ENCODE data around the gene GPN2.

GPN2 gene

DNA sequence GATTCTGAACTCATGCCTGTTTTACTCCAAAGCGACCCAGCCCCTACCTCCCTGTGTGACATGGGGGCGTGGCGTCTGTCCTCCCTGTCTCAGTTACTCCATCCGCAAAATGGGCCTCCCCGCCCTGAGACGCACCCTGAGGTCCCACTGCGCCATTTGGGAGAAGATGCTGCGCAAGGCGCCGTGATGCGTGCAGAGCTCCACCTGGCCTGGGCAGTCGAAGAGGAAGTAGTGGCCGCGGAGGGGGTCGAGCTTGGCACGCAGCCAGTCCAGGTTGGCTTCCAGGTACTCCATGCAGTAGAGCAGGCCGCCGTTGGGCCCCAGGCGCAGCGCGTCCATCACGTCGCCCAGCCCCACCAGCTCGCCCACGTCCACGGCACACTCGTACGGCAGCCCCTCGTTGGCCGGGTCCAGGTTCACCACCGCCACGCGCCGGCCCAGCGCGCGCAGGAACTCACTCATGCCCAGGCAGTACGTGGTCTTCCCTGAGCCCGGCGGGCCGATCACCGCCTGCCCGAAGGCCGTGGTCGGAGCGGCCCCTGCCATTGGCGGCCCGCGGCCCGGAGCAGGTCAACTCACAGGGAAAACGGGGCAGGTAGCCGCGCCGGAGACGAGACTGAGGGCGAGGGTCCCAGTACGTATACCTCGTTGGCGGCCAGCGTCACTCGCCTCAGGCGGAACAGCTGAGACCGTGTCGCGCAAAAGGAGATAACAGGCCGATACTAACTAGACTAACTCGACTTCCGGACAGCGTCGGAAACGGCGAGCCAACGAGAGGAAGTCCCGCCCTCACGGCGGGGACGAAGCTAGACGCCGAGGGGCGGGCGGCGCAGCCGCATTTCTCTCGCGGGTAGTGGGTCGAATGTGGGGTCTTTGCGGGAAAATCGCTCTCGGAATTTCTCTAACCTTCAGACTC, at the start of gene GPN2:
Gene GPN2, minus strand, starts transcription at position 733 of the 916 bp plus-strand sequence. Its CDS starts 187 bp downstream, at position 546.
- H3K9me3 ChIP-seq (ENCODE audit: control insufficient read depth, insufficient read depth, low read length) = no peaks in the 10 kb centered on the region
- no CpG with 5 or more reads among the region's 89 CpGs for WGBS (ENCODE audit: insufficient coverage, insufficient read length)
- no peaks in the 10 kb centered on the region for H3K4me1 ChIP-seq (ENCODE audit: control insufficient read depth, insufficient read depth, low read length)
- peak; percentile 37 for DNase-seq (ENCODE audit: low read depth, low spot score)
- no peaks in the 10 kb centered on the region for H3K27me3 ChIP-seq (ENCODE audit: control insufficient read depth, insufficient read depth, low read length)
- H3K27ac ChIP-seq (ENCODE audit: low read length) = no peak within 1 kb of the TSS
- peaks cover 15% of the 10 kb centered on the region for H3K36me3 ChIP-seq (ENCODE audit: control insufficient read depth, insufficient read depth, low read length)
- H3K4me3 ChIP-seq (ENCODE audit: low read length) = peak within 1 kb of the TSS; percentile 68

DNA sequence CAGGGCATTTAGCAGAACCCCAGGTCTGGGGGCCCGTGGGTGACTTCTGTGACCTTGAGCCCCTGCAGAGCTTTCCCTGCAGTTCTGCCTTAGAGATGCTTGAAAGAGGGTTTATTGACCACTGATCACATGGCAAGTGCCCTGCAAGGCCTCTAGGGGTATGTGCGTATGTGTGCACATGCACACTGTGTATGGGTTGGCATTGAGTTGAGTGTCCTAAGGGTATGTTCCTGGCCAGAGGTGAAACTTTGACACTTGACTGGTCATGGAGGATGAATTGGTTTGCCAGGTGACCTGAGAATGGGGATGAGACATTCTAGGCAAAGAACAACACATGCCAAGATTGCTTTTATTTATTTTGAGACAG, 48.6 kb upstream of the GPN2 start:
- no peaks in the 10 kb centered on the region for H3K27me3 ChIP-seq (ENCODE audit: control insufficient read depth, insufficient read depth, low read length)
- H3K9me3 ChIP-seq (ENCODE audit: control insufficient read depth, insufficient read depth, low read length) = no peaks in the 10 kb centered on the region
- no peak overlapping the region for H3K27ac ChIP-seq (ENCODE audit: low read length)
- WGBS (ENCODE audit: insufficient coverage, insufficient read length) = no CpG with 5 or more reads among the region's 2 CpGs
- no peaks in the 10 kb centered on the region for H3K4me1 ChIP-seq (ENCODE audit: control insufficient read depth, insufficient read depth, low read length)
- peaks cover 33% of the 10 kb centered on the region for H3K36me3 ChIP-seq (ENCODE audit: control insufficient read depth, insufficient read depth, low read length)
- no peak for DNase-seq (ENCODE audit: low read depth, low spot score)
- H3K4me3 ChIP-seq (ENCODE audit: low read length) = no peak overlapping the region

DNA sequence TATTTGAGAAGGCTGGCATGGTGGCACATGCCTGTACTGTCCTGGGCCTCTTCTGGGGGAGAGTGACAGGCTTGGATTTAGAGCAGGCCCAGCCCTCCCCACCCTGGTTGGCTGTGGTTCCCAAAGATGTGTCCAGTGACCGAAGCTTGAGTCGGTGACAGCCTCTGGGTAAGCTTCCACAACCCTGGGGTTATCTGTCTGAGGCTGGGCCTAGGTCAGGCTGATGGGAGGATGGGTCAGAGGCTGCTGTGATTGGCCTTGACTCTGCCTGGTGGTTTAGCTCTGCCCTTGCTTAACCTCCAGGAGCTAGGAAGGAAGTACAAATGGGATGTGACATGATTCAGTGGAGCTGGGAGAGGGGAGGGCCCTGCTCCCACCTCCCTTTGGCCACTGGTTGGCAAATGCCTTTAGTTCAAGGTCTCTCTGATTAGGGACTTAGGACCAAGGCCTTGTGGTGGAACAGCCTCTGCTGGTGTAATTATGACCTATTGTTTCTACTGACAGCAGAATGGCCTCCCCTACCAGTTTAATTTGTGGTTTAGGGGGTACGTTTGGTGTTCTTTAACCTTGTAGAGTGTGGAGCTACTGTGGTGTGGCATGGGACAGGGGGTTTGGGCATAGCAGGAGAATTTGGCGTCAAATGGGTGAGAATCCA, 48.0 kb upstream of the GPN2 start:
- peaks cover 30% of the 10 kb centered on the region for H3K36me3 ChIP-seq (ENCODE audit: control insufficient read depth, insufficient read depth, low read length)
- WGBS (ENCODE audit: insufficient coverage, insufficient read length) = no CpG with 5 or more reads among the region's 4 CpGs

DNA sequence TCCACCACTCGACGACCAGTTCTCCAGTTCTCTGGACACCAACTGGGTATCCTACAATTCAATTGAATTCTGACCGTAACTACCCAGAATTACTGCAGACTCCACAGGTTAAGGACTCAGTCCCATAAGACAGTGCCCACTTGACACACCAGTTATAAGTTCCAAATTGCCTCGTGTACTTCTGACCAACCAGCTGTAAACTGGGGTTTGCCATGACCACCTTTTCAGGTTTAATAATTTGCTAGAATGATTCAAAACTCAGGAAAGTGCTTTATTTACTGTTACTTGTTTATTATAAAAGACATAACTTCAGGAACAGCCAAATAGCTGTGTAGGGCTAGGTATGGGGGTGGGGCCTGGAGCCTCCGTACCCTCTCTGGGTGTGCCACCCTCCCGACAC, 46.7 kb upstream of the GPN2 start:
- Histone ChIP-seq H3K27ac (ENCODE audit: low read length) (no peak overlapping the region), H3K9me3 (ENCODE audit: control insufficient read depth, insufficient read depth, low read length) (no peaks in the 10 kb centered on the region), H3K4me1 (ENCODE audit: control insufficient read depth, insufficient read depth, low read length) (no peaks in the 10 kb centered on the region), H3K27me3 (ENCODE audit: control insufficient read depth, insufficient read depth, low read length) (no peaks in the 10 kb centered on the region), H3K4me3 (ENCODE audit: low read length) (no peak overlapping the region), H3K36me3 (ENCODE audit: control insufficient read depth, insufficient read depth, low read length) (peaks cover 21% of the 10 kb centered on the region)
- no peak for DNase-seq (ENCODE audit: low read depth, low spot score)
- WGBS (ENCODE audit: insufficient coverage, insufficient read length) = no CpG with 5 or more reads among the region's 6 CpGs

More for the DNA sequence above, 48.0 kb upstream of the GPN2 start:
- H3K4me3 ChIP-seq (ENCODE audit: low read length) = no peak overlapping the region
- DNase-seq (ENCODE audit: low read depth, low spot score) = no peak
- no peaks in the 10 kb centered on the region for H3K4me1 ChIP-seq (ENCODE audit: control insufficient read depth, insufficient read depth, low read length)
- no peaks in the 10 kb centered on the region for H3K9me3 ChIP-seq (ENCODE audit: control insufficient read depth, insufficient read depth, low read length)
- no peak overlapping the region for H3K27ac ChIP-seq (ENCODE audit: low read length)
- no peaks in the 10 kb centered on the region for H3K27me3 ChIP-seq (ENCODE audit: control insufficient read depth, insufficient read depth, low read length)

DNA sequence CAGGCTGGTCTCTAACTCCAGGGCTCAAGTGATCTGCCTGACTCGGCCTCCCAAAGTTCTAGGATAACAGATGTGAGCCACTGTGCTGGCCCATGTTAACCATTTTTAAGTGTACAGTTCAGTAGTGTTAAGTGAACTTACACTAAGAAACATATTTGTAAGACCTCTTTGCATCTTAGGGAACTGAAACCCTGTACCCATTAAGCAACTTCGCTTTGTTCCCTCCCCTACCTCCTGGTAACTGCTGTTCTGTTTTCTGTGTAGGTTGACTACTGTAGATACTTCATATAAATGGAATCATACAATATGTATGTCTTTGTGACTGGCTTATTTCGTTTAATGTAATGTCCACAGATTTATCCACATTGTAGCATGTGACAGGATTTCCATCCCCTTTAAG, 42.4 kb upstream of the GPN2 start:
- Histone ChIP-seq H3K27ac (ENCODE audit: low read length) (no peak overlapping the region), H3K27me3 (ENCODE audit: control insufficient read depth, insufficient read depth, low read length) (no peaks in the 10 kb centered on the region), H3K4me1 (ENCODE audit: control insufficient read depth, insufficient read depth, low read length) (no peaks in the 10 kb centered on the region; the same call in 1 of the 2 replicates), H3K36me3 (ENCODE audit: control insufficient read depth, insufficient read depth, low read length) (peaks cover 19% of the 10 kb centered on the region; the same call in 1 of the 2 replicates), H3K9me3 (ENCODE audit: control insufficient read depth, insufficient read depth, low read length) (no peaks in the 10 kb centered on the region), H3K4me3 (ENCODE audit: low read length) (no peak overlapping the region)
- DNase-seq (ENCODE audit: low read depth, low spot score) = no peak
- no CpG with 5 or more reads among the region's 3 CpGs for WGBS (ENCODE audit: insufficient coverage, insufficient read length)

DNA sequence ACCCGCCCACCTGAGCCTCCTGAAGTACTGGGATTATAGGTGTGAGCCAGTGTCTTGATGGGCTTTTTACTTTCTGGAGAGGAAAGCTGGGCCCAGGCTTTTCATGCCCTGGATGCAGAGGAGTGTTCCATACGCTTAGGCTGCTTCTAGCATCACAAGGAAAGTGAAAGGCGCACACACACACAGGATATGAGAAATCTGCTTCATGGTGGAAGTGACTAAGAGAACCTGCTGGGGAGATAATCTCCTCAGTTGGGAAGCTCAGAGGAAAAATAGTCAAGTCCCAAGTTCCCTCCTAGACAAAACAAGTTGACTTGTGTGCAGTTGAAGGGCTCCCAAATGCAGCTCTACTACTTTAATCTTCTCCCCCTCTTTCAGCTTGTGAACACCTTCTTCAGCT, 33.6 kb upstream of the GPN2 start:
- Histone ChIP-seq H3K27me3 (ENCODE audit: control insufficient read depth, insufficient read depth, low read length) (no peaks in the 10 kb centered on the region), H3K36me3 (ENCODE audit: control insufficient read depth, insufficient read depth, low read length) (peaks cover 11% of the 10 kb centered on the region; the same call in 1 of the 2 replicates), H3K9me3 (ENCODE audit: control insufficient read depth, insufficient read depth, low read length) (no peaks in the 10 kb centered on the region), H3K27ac (ENCODE audit: low read length) (no peak overlapping the region), H3K4me3 (ENCODE audit: low read length) (no peak overlapping the region), H3K4me1 (ENCODE audit: control insufficient read depth, insufficient read depth, low read length) (peaks cover 3% of the 10 kb centered on the region; the same call in 1 of the 2 replicates)
- no CpG with 5 or more reads among the region's 3 CpGs for WGBS (ENCODE audit: insufficient coverage, insufficient read length)
- DNase-seq (ENCODE audit: low read depth, low spot score) = no peak

DNA sequence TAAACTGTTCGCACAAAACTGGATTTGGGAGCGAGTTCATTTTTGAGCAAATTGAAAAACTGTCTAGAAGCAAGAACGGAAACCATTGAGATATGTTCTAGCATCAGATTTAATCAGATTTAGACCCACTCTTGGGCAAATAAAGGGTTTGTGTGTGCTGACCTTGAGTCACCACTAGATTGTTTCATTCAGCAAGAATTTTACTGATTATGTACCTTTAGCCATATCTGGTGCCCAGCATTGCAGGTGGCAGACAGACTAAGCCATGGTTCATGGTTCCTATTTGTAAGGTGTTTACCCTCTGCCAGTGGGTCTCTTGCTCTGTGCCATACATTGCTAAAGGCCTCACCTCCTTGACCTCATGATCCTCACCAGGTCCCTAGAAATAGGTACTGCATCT, 32.8 kb upstream of the GPN2 start:
- H3K4me3 ChIP-seq (ENCODE audit: low read length) = no peak overlapping the region; the same call in 1 of the 2 replicates

DNA sequence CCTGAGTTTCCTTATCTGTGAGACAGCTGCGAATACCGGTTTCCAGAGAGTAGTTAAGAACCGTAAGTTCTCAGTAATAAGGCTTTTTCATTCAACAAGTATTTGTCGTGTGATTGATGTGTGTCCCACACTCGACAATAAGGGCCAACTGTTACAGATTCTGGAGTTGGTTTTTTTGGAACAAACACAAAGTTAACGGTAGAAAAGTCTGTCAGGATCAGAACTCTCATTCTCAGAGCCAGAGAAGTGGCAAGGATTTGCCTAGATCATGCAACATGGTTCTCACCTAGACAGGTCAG, 32.3 kb upstream of the GPN2 start:
- no peak for DNase-seq (ENCODE audit: low read depth, low spot score)
- no peak overlapping the region for H3K27ac ChIP-seq (ENCODE audit: low read length)
- no peaks in the 10 kb centered on the region for H3K9me3 ChIP-seq (ENCODE audit: control insufficient read depth, insufficient read depth, low read length)
- H3K4me1 ChIP-seq (ENCODE audit: control insufficient read depth, insufficient read depth, low read length) = peaks cover 3% of the 10 kb centered on the region; the same call in 1 of the 2 replicates
- peaks cover 8% of the 10 kb centered on the region; the same call in 1 of the 2 replicates for H3K36me3 ChIP-seq (ENCODE audit: control insufficient read depth, insufficient read depth, low read length)
- no CpG with 5 or more reads among the region's 6 CpGs for WGBS (ENCODE audit: insufficient coverage, insufficient read length)
- no peaks in the 10 kb centered on the region for H3K27me3 ChIP-seq (ENCODE audit: control insufficient read depth, insufficient read depth, low read length)
- peak overlapping the region; percentile 86; the same call in 1 of the 2 replicates for H3K4me3 ChIP-seq (ENCODE audit: low read length)

More for the DNA sequence above, 32.8 kb upstream of the GPN2 start:
- DNase-seq (ENCODE audit: low read depth, low spot score) = no peak
- peaks cover 3% of the 10 kb centered on the region; the same call in 1 of the 2 replicates for H3K4me1 ChIP-seq (ENCODE audit: control insufficient read depth, insufficient read depth, low read length)
- H3K27me3 ChIP-seq (ENCODE audit: control insufficient read depth, insufficient read depth, low read length) = no peaks in the 10 kb centered on the region
- no CpG with 5 or more reads among the region's 3 CpGs for WGBS (ENCODE audit: insufficient coverage, insufficient read length)
- peaks cover 8% of the 10 kb centered on the region; the same call in 1 of the 2 replicates for H3K36me3 ChIP-seq (ENCODE audit: control insufficient read depth, insufficient read depth, low read length)
- H3K27ac ChIP-seq (ENCODE audit: low read length) = no peak overlapping the region
- no peaks in the 10 kb centered on the region for H3K9me3 ChIP-seq (ENCODE audit: control insufficient read depth, insufficient read depth, low read length)

DNA sequence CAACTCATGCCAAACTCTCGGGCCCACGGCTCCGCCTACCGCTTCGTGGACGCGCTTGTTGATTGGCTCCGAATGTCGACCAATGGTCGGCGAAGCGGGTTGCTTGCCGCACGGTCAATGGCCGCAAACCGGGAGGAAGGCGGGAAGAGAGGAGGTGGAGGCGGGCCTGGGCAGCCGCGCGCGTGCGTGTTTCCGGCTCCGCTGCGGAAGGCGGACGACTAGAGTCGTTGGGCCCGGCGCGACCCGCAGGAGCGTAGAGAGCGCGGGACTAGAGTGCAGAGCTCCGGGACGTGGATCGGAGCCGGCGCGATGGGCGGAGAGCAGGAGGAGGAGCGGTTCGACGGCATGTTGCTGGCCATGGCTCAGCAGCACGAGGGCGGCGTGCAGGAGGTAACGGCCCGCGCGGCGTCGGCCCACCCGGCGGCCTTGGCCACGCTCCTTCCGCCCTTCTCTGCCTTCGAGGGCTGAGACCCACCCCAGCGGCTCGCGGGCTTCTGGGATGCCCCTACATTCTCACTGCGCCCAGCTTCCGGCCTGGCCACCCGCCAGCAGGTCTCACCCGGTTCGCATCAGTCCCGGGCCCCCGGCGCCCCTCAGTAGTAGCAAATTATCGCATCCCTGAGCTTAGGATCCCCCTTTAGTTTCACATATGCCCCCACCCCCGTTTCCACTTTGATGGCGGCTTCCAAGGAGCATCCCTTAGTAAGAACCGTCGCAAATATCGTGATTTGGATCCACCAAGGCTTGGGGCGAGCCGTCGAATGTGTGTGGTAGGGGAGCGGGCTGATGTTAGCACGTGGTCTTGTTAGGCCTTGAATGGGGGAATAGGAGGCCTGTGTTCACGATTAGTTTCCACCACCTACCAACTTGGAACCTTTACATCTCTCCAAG, 31.7 kb upstream of the GPN2 start, which contains the start of gene NUDC:
Gene NUDC, plus strand, starts transcription at position 204 of the 891 bp plus-strand sequence. Its CDS starts 106 bp downstream, at position 310.
- Histone ChIP-seq H3K27ac (ENCODE audit: low read length) (no peak within 1 kb of the TSS), H3K4me3 (ENCODE audit: low read length) (peak within 1 kb of the TSS; percentile 86), H3K4me1 (ENCODE audit: control insufficient read depth, insufficient read depth, low read length) (peaks cover 3% of the 10 kb centered on the region; the same call in 1 of the 2 replicates), H3K27me3 (ENCODE audit: control insufficient read depth, insufficient read depth, low read length) (no peaks in the 10 kb centered on the region), H3K36me3 (ENCODE audit: control insufficient read depth, insufficient read depth, low read length) (peaks cover 5% of the 10 kb centered on the region; the same call in 1 of the 2 replicates), H3K9me3 (ENCODE audit: control insufficient read depth, insufficient read depth, low read length) (no peaks in the 10 kb centered on the region)
- no CpG with 5 or more reads among the region's 83 CpGs for WGBS (ENCODE audit: insufficient coverage, insufficient read length)
- peak; percentile 95 for DNase-seq (ENCODE audit: low read depth, low spot score)

All from iPS DF 6.9 (cell line).